ENCODE data around the gene HMGCL.
A peak's percentile ranks its signal among the peaks of the same experiment; 100 is the strongest.

HMGCL gene

DNA sequence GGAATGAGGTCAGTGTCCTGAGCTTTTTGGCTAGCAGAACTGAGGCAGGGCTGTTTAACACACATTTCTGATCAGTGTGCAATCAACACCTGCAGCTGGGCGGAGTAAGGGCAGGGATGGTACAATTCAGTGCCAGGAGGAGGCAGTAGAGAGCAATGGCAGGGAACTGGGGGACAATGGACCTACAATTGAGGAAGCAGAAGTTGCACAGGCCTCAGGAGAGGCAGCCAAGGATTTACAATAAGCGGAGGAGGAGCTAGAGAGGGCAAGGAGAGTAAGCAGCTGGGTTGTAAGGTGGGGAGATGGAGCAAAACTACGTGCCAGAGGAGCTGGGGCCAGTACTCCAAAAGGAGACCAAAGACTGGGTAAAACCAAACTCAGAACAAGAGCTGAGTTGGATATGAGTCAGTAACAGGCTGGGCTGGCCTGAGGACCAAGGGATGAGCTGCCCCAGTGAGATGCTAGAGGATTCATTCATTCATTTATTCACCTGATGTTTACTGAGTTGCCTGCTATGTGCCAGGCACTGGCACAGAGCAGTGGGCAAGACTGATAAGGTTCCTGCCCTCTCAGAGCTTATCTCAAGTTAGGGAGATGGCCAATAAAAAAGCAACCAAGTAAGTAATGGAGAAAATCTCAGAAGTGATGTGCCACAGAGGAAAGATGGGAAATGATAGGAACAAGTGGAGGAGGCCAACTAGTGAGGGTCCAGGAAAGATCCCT, 14.2 kb downstream of the HMGCL start:
- DNase-seq (ENCODE audit: low read depth), result peak; percentile 54
- TF ChIP-seq, protein P1, sequence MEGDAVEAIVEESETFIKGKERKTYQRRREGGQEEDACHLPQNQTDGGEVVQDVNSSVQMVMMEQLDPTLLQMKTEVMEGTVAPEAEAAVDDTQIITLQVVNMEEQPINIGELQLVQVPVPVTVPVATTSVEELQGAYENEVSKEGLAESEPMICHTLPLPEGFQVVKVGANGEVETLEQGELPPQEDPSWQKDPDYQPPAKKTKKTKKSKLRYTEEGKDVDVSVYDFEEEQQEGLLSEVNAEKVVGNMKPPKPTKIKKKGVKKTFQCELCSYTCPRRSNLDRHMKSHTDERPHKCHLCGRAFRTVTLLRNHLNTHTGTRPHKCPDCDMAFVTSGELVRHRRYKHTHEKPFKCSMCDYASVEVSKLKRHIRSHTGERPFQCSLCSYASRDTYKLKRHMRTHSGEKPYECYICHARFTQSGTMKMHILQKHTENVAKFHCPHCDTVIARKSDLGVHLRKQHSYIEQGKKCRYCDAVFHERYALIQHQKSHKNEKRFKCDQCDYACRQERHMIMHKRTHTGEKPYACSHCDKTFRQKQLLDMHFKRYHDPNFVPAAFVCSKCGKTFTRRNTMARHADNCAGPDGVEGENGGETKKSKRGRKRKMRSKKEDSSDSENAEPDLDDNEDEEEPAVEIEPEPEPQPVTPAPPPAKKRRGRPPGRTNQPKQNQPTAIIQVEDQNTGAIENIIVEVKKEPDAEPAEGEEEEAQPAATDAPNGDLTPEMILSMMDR (IDR thresholded peaks at IDR 0.05; ENCODE audit: low read length, missing control alignments), result peak; percentile 74
- H3K4me3 ChIP-seq (replicated peaks; ENCODE audit: low read depth, low read length), result no peak overlapping the region

DNA sequence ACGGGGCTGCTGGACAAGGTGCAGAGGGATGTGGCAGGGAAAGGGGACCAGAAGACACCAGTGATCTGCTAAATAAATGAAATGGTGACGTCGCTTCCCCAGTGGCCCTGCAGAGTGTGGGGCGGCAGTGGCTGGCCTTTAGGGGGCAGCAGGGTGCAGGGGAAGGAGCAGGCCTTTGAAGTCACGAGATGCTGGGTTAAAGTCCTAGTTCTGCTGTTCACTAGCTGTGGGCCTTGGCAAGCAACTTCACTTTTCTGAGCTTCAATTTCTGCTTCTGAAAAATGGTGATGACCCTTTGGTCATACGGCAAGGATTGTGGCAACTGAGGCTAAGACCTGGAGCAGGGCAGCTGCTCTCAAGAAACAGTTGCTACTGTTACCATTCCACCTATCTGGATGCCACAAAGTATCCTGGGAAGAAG, 15.5 kb downstream of the HMGCL start:
- no peak overlapping the region for H3K4me3 ChIP-seq (replicated peaks; ENCODE audit: low read depth, low read length)
- TF ChIP-seq, protein P1 (IDR thresholded peaks at IDR 0.05; ENCODE audit: low read length, missing control alignments), result peak; percentile 79
- peak; percentile 74 for DNase-seq (ENCODE audit: low read depth)

DNA sequence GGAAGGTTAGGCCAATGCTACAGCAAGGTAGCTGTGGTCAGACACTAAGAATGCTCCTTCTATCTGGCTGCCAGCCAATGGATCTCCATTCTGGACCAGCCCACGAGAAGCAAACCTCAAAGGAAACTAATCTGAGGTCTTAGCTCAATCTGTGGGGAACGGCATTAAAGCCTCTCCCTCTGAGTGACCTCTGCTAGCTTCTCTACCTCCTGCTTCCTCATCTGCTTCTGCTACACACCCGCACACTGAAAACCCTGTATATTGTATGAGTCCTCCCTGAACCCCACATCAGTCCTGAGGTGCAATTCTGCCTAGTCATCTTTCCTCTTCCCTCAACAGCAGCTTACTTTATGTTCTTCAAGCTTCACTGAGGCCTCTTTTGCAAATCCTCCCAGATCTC, 17.8 kb downstream of the HMGCL start:
- H3K4me3 ChIP-seq (replicated peaks; ENCODE audit: low read depth, low read length), result no peak overlapping the region
- TF ChIP-seq, protein P1 (IDR thresholded peaks at IDR 0.05; ENCODE audit: low read length, missing control alignments), result no peak
- no peak for DNase-seq (ENCODE audit: low read depth)

DNA sequence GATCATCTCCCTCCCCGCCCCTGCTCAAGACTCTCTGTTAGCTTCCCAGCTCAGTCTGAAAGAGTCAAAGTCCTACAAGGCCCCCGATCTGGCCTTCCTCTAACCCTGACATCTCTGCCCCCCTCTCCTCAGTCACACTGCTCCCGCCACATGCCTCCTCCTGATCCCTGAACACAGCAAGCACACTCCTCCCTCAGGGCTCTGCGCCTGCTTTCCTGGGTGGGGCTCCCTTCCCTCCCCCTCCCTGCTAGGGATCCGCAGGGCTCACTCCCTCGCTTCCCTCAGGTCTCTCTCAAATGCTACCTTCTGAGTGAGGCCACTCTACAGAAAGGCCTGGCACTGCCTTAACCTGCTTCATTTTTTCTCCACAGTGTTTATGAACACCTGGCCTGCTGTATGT, 18.9 kb downstream of the HMGCL start:
- DNase-seq (ENCODE audit: low read depth), result no peak
- TF ChIP-seq, protein P1 (IDR thresholded peaks at IDR 0.05; ENCODE audit: low read length, missing control alignments), result no peak
- no peak overlapping the region for H3K4me3 ChIP-seq (replicated peaks; ENCODE audit: low read depth, low read length)

DNA sequence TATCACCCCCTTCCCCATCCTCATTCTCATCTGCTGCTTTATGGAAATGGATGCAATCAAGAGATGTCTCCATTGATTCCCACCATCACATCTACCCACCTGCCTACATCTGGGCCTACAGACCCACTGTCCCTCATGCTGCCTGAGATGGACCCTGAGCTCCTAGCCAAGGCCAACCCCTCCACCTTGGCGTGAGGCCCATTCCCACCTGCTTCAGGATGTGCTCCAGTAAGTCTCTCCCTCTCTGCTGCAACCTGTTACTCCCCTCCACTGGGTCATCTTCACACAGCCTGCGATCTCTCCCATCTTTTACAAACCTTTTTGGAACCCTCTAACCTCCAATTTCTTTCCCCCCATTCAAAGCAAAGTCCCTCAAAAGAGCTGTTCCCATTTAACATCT, 20.2 kb downstream of the HMGCL start:
- DNase-seq (ENCODE audit: low read depth), result no peak
- no peak overlapping the region for H3K4me3 ChIP-seq (replicated peaks; ENCODE audit: low read depth, low read length)
- TF ChIP-seq, protein P1 (IDR thresholded peaks at IDR 0.05; ENCODE audit: low read length, missing control alignments), result no peak

DNA sequence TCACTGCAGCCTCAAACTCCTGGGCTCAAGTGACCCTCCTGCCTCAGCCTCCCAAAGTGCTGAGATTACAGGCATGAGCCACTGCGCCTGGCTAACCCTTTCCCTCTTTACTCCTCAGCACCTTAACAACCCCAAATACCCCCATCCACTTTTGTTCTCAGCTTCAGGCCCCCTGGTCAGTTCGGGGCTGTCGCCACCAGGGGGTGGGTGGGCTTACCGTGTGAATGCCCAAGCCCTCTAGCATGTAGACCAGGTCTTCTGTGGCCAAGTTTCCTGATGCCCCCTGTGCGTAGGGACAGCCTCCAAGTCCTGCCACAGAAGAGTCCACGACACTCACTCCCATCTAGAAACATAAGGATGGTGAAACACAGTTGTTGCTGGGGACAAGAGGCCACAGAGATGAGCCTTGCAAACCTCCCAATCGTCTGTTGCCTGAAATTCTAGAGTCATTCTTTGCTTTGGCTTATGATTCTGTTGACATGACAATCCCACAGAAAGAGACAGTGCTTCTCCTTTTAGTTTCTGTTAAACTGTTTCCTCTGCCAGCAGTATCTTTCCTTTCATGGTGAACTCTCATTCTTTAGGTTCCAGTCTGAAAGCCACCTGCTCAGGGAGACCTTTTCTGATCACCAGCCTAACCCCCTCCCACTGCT, 20.9 kb downstream of the HMGCL start:
- H3K4me3 ChIP-seq (replicated peaks; ENCODE audit: low read depth, low read length), result no peak overlapping the region
- TF ChIP-seq, protein P1 (IDR thresholded peaks at IDR 0.05; ENCODE audit: low read length, missing control alignments), result peak; percentile 22
- no peak for DNase-seq (ENCODE audit: low read depth)
